Adrenal gland (tissue), 12 donors: ENCODE results near the gene HNRNPA1. TPM values are rescaled to one million over a fixed set of nuclear protein-coding genes. Genes with fewer than 3 reads are reported as not detected.

Source experiments
- DNase-seq, 7 donors: peaks; one replicate each; pipeline ENCODE4 v3.0.0-alpha.2; 2019 to 2020
- H3K27ac ChIP-seq, 5 donors: fragments of 200-600 bp; sonication (generic) in 4 of 5; 1 replicate in 3 of 5; 2 replicates in 2 of 5; pipeline versions ENCODE4 v1.5.1 to v1.8.0; 2016 to 2020; ENCODE audit warnings: mild to moderate bottlenecking in 1 of 5
- H3K27me3 ChIP-seq: fragments of 200-600 bp; 2 replicates; pipeline ENCODE4 v1.8.0; 2021
- H3K36me3 ChIP-seq, 2 donors: fragments of 200-600 bp; replicated peaks in 1 of 2; 1 replicate in 1 of 2; 2 replicates in 1 of 2; pipeline versions ENCODE4 v1.5.1 to v1.8.0; 2018 to 2022
- H3K4me1 ChIP-seq, 2 donors: fragments of 200-600 bp; replicated peaks in 1 of 2; 1 replicate in 1 of 2; 2 replicates in 1 of 2; pipeline versions ENCODE4 v1.5.1 to v1.8.0; 2018 to 2021
- H3K4me3 ChIP-seq, 4 donors: fragments of 200-600 bp; sonication (generic) in 3 of 4; one replicate each; pipeline ENCODE4 v1.5.1; 2016 to 2018
- H3K9me3 ChIP-seq, 3 donors: fragments of 200-600 bp; sonication (generic) in 1 of 3; replicated peaks in 1 of 3; 1 replicate in 2 of 3; 2 replicates in 1 of 3; pipeline versions ENCODE4 v1.5.1 to v1.8.0; 2016 to 2021
- POLR2A ChIP-seq, 2 donors: fragments of 450-650 bp; IDR thresholded peaks; one replicate each; pipeline ENCODE4 v1.6.1; 2017; ENCODE audit warnings: antibody characterized with exemption in 2 of 2, mild to moderate bottlenecking in 2 of 2, moderate library complexity in 1 of 2
- WGBS, 4 donors: extraction: QIAGEN DNeasy Blood & Tissue Kit in 2 of 4; methylation state at CpG; one replicate each; pipeline versions ENCODE4 v1.1.5 to v1.1.7; 2013 to 2017; 5-methylcytosine and 5-hydroxymethylcytosine counted together
- intact Hi-C, 2 donors: fragments of 100-400 bp; cut with DNase I; formaldehyde crosslinking; loops; one replicate each; pipeline versions ENCODE4 v1.14.1 to v1.15.0; 2022 to 2023
- polyA plus RNA-seq, 3 donors: library from polyadenylated mRNA; stranded (reverse); fragments of 200-250 nt in 2 of 3; fragments of 350-450 nt in 1 of 3; fragmentation: Illumina TruSeq in 1 of 3; extraction: RNeasy Lipid Tissue Mini Kit (QIAGEN cat#74804) in 1 of 3; gene quantifications; one replicate each; pipeline ENCODE4 v1.2.3, GENCODE V29; 2013 to 2014
- total RNA-seq, 9 donors: library from RNA; depleted of rRNA in 4 of 9; stranded (reverse); fragments of >200 nt in 4 of 9; fragments of 120-200 nt in 1 of 9; fragmentation: NEBNext Ultra II Directional in 1 of 9; extraction: Animal tissue kit (Norgen Biotek cat#: 25700) in 1 of 9; gene quantifications; one replicate each; pipeline versions ENCODE4 v1.1.0 to v1.2.4, GENCODE V29; 2013 to 2023
- TF ChIP-seq, protein P1 (sequence below), 6 experiments: fragments of 450-650 bp in 4 of 6; fragments of 200-600 bp in 2 of 6; sonication (generic) in 1 of 6; IDR thresholded peaks; 1 replicate in 5 of 6; 2 replicates in 1 of 6; pipeline versions ENCODE4 v1.5.1 to v1.8.0; 2016 to 2021; ENCODE audit warnings: antibody characterized with exemption in 6 of 6, mild to moderate bottlenecking in 2 of 6, moderate library complexity in 1 of 6
- donor health status: healthy with polysubstance abuse.
- donor health status: Bipolar disorder and iron deficiency.
- donor health status: DM: yes; HTN: yes; CAD: no.
- donor health status: DM: no; HTN: no; CAD: no.
- donor health status: DM: no; HTN: no; CAD: no.
- donor health status: DM: yes; HTN: yes; CAD: no.

HNRNPA1 gene
- total and polyA plus RNA-seq, 12 donors = 257 to 1,171 (median 639) TPM

- H3K36me3 ChIP-seq = peaks cover 0 to 42% of the 10 kb centered on the region in 2 donors
- intact Hi-C loops = no loop called here
- H3K9me3 ChIP-seq = no peaks in the 10 kb centered on the region
- H3K4me1 ChIP-seq = peaks cover 0 to 10% of the 10 kb centered on the region in 2 donors
- no peaks in the 10 kb centered on the region for H3K27me3 ChIP-seq
- no peak for DNase-seq
- no peak overlapping the region for H3K4me3 ChIP-seq
- TF ChIP-seq, protein P1, sequence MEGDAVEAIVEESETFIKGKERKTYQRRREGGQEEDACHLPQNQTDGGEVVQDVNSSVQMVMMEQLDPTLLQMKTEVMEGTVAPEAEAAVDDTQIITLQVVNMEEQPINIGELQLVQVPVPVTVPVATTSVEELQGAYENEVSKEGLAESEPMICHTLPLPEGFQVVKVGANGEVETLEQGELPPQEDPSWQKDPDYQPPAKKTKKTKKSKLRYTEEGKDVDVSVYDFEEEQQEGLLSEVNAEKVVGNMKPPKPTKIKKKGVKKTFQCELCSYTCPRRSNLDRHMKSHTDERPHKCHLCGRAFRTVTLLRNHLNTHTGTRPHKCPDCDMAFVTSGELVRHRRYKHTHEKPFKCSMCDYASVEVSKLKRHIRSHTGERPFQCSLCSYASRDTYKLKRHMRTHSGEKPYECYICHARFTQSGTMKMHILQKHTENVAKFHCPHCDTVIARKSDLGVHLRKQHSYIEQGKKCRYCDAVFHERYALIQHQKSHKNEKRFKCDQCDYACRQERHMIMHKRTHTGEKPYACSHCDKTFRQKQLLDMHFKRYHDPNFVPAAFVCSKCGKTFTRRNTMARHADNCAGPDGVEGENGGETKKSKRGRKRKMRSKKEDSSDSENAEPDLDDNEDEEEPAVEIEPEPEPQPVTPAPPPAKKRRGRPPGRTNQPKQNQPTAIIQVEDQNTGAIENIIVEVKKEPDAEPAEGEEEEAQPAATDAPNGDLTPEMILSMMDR (IDR thresholded peaks at IDR 0.05) = no peak
- TF ChIP-seq POLR2A (IDR thresholded peaks at IDR 0.05) = no peak
- no peak overlapping the region for H3K27ac ChIP-seq
Measured at GRCh38 chr12:54239620-54240019, 40.9 kb upstream of the HNRNPA1 start.

DNA sequence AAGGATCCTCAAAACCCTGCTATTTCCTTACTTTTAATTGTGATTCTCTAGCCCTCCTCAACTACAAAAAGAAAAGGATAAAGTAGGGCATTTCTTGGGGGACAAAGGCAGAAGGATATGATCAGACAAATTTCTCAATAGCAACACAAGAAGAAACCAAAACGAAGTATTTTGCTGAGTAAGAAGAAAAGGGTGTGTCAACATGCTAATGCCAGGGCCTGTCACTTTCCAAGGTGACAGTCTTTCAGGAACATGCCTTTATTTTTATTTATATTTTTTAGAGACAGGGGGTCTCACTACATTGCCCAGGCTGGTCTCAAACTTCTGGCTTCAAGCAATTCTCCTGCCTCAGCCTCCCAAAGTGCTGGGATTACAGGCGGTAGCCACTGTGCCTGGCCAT, 40.4 kb upstream of the HNRNPA1 start:
- TF ChIP-seq POLR2A (IDR thresholded peaks at IDR 0.05) = no peak
- TF ChIP-seq, protein P1 (IDR thresholded peaks at IDR 0.05) = no peak
- no peak overlapping the region for H3K27ac ChIP-seq
- no peaks in the 10 kb centered on the region for H3K27me3 ChIP-seq
- no peak overlapping the region for H3K4me3 ChIP-seq
- intact Hi-C loops = no loop called here
- H3K4me1 ChIP-seq = peaks cover 0 to 10% of the 10 kb centered on the region in 2 donors
- no peak for DNase-seq
- 57 to 68% (median 63%) methylated on average over 2 of the region's 2 CpGs for WGBS, 4 donors
- no peaks in the 10 kb centered on the region for H3K9me3 ChIP-seq
- H3K36me3 ChIP-seq = peaks cover 0 to 47% of the 10 kb centered on the region in 2 donors

- TF ChIP-seq, protein P1 (IDR thresholded peaks at IDR 0.05) = no peak
- WGBS, 4 donors = 89 to 94% (median 91%) methylated on average over 2 of the region's 2 CpGs
- Histone ChIP-seq H3K4me3 (no peak overlapping the region), H3K4me1 (peaks cover 0 to 10% of the 10 kb centered on the region in 2 donors), H3K36me3 (peaks cover 0 to 56% of the 10 kb centered on the region in 2 donors), H3K27me3 (no peaks in the 10 kb centered on the region), H3K27ac (no peak overlapping the region), H3K9me3 (no peaks in the 10 kb centered on the region)
- no peak for DNase-seq
- intact Hi-C loops = no loop called here
Measured at GRCh38 chr12:54240971-54241588, 39.4 kb upstream of the HNRNPA1 start.

GRCh38 chr12:54246011-54246641, 34.4 kb upstream of the HNRNPA1 start:
- no peak for DNase-seq
- 66 to 81% (median 77%) methylated on average over 6 of the region's 6 CpGs for WGBS, 4 donors
- H3K9me3 ChIP-seq = no peaks in the 10 kb centered on the region
- no peaks in the 10 kb centered on the region for H3K27me3 ChIP-seq
- H3K36me3 ChIP-seq = peaks cover 0 to 63% of the 10 kb centered on the region in 2 donors
- no peak overlapping the region for H3K27ac ChIP-seq
- TF ChIP-seq POLR2A (IDR thresholded peaks at IDR 0.05) = no peak
- TF ChIP-seq, protein P1 (IDR thresholded peaks at IDR 0.05) = no peak
- H3K4me1 ChIP-seq = peaks cover 0 to 6% of the 10 kb centered on the region in 2 donors
- intact Hi-C loops = no loop called here
- no peak overlapping the region for H3K4me3 ChIP-seq
